ENCODE results near the gene REC8.

DNA sequence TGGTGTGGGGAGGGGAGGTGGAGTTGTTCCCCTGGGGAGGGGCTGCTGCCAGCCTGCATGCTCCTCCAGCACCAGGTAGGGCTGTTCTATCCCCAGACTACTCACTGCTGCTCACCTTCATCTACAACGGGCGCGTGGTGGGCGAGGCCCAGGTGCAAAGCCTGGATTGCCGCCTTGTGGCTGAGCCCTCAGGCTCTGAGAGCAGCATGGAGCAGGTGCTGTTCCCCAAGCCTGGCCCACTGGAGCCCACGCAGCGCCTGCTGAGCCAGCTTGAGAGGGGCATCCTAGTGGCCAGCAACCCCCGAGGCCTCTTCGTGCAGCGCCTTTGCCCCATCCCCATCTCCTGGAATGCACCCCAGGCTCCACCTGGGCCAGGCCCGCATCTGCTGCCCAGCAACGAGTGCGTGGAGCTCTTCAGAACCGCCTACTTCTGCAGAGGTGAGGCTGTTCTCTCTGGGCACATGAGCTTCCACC, 7.3 kb upstream of the REC8 start:
- TF ChIP-seq, protein P1, sequence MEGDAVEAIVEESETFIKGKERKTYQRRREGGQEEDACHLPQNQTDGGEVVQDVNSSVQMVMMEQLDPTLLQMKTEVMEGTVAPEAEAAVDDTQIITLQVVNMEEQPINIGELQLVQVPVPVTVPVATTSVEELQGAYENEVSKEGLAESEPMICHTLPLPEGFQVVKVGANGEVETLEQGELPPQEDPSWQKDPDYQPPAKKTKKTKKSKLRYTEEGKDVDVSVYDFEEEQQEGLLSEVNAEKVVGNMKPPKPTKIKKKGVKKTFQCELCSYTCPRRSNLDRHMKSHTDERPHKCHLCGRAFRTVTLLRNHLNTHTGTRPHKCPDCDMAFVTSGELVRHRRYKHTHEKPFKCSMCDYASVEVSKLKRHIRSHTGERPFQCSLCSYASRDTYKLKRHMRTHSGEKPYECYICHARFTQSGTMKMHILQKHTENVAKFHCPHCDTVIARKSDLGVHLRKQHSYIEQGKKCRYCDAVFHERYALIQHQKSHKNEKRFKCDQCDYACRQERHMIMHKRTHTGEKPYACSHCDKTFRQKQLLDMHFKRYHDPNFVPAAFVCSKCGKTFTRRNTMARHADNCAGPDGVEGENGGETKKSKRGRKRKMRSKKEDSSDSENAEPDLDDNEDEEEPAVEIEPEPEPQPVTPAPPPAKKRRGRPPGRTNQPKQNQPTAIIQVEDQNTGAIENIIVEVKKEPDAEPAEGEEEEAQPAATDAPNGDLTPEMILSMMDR (conservative IDR thresholded peaks at IDR 0.05 in 1 of 2, IDR thresholded peaks at IDR 0.05 in 1 of 2; ENCODE audit: extremely low read depth in 1 of 2, insufficient read depth in 1 of 2, low read depth in 1 of 2, low read length in 2 of 2): no peak
- no peak for TF ChIP-seq EZH2 (IDR thresholded peaks at IDR 0.05; ENCODE audit: borderline replicate concordance, low read length)
